GM23338 (cell line): ENCODE measurements around the gene WAPL. TPM values are rescaled to one million over a fixed set of nuclear protein-coding genes. Genes with fewer than 3 reads are reported as not detected.

Experiments
- ATAC-seq: fragments of 200-7000 bp; cut with Tn5 transposase; 3 replicates; pipeline ENCODE4 v1.9.1; 2020
- DNase-seq: peaks from one replicate; pipeline ENCODE4 v3.0.0-alpha.2; 2015; ENCODE audit warnings: low spot score
- H2AFZ ChIP-seq: fragments of 200-600 bp; sonication (generic); 2 replicates; pipeline ENCODE4 v1.8.0; 2016; ENCODE audit warnings: antibody characterized with exemption, mild to moderate bottlenecking, moderate library complexity
- H3F3A ChIP-seq: fragments of 200-600 bp; sonication (generic); replicated peaks from 2 replicates; pipeline ENCODE4 v1.8.0; 2017; ENCODE audit warnings: antibody characterized with exemption, mixed run types, low read depth
- H3K27ac ChIP-seq: fragments of 200-600 bp; sonication (generic); 2 replicates; pipeline ENCODE4 v1.6.1; 2016; ENCODE audit warnings: low read depth
- H3K27me3 ChIP-seq: fragments of 200-600 bp; sonication (generic); 2 replicates; pipeline ENCODE4 v1.8.0; 2016; ENCODE audit warnings: mild to moderate bottlenecking, mixed run types, moderate library complexity; ENCODE audit not compliant: insufficient read depth
- H3K36me3 ChIP-seq: fragments of 200-600 bp; sonication (generic); 2 replicates; pipeline ENCODE4 v1.8.0; 2016; ENCODE audit warnings: mild to moderate bottlenecking; ENCODE audit not compliant: insufficient read depth
- H3K4me1 ChIP-seq: fragments of 200-600 bp; sonication (generic); 2 replicates; pipeline ENCODE4 v1.8.0; 2016; ENCODE audit warnings: mild to moderate bottlenecking, moderate library complexity; ENCODE audit not compliant: insufficient read depth
- H3K4me2 ChIP-seq: fragments of 200-600 bp; sonication (generic); 2 replicates; pipeline ENCODE4 v1.7.1; 2017; ENCODE audit warnings: mixed run types
- H3K4me3 ChIP-seq: fragments of 200-600 bp; sonication (generic); 2 replicates; pipeline ENCODE4 v1.6.1; 2016; ENCODE audit warnings: mixed run types
- H3K79me2 ChIP-seq: fragments of 200-600 bp; sonication (generic); replicated peaks from 2 replicates; pipeline ENCODE4 v1.8.0; 2017; ENCODE audit warnings: mild to moderate bottlenecking; ENCODE audit not compliant: insufficient read depth
- H3K9me2 ChIP-seq: fragments of 200-600 bp; sonication (generic); 2 replicates; pipeline ENCODE4 v1.8.0; 2017; ENCODE audit not compliant: insufficient read depth
- H4K20me1 ChIP-seq: fragments of 200-600 bp; sonication (generic); replicated peaks from 2 replicates; pipeline ENCODE4 v1.8.0; 2017; ENCODE audit warnings: mild to moderate bottlenecking; ENCODE audit not compliant: insufficient read depth
- H3K27ac Mint-ChIP-seq: 2 replicates; pipeline ENCODE4 v1.8.0; 2020; ENCODE audit warnings: inconsistent platforms, mild to moderate bottlenecking, moderate library complexity, mixed read lengths
- H3K27me3 Mint-ChIP-seq: 3 replicates; pipeline ENCODE4 v1.8.0; 2022; ENCODE audit warnings: low read depth, mild to moderate bottlenecking, moderate library complexity, mixed read lengths, inconsistent platforms; ENCODE audit not compliant: insufficient read depth, poor library complexity
- H3K36me3 Mint-ChIP-seq: 3 replicates; pipeline ENCODE4 v1.8.0; 2021; ENCODE audit warnings: low read depth, mild to moderate bottlenecking, inconsistent platforms, moderate library complexity, mixed read lengths
- H3K4me1 Mint-ChIP-seq: 3 replicates; pipeline ENCODE4 v1.8.0; 2020; ENCODE audit warnings: mild to moderate bottlenecking, inconsistent platforms, mixed read lengths
- H3K4me3 Mint-ChIP-seq: 3 replicates; pipeline ENCODE4 v1.8.0; 2021; ENCODE audit warnings: moderate library complexity, mild to moderate bottlenecking, inconsistent platforms, mixed read lengths
- H3K9me3 Mint-ChIP-seq: 3 replicates; pipeline ENCODE4 v1.8.0; 2020; ENCODE audit warnings: moderate library complexity, mild to moderate bottlenecking, inconsistent platforms, mixed read lengths
- CREB1 ChIP-seq: fragments of 250-450 bp; sonication (Bioruptor Pico); IDR thresholded peaks from 2 replicates; pipeline ENCODE4 v1.5.0; 2020; ENCODE audit warnings: low read depth, mild to moderate bottlenecking, moderate library complexity
- CTCF ChIP-seq, 2 experiments: fragments of 200-600 bp in 1 of 2; sonication (generic) in 1 of 2; conservative IDR thresholded peaks; 2 replicates each; pipeline versions ENCODE4 v1.5.1 to v1.6.1; 2016 to 2017; ENCODE audit warnings: antibody characterized with exemption in 2 of 2, low read depth in 2 of 2, mild to moderate bottlenecking in 2 of 2, moderate library complexity in 1 of 2
- ETS1 ChIP-seq: IDR thresholded peaks from 2 replicates; pipeline ENCODE4 v1.6.1; 2016; ENCODE audit warnings: antibody characterized with exemption
- EZH2 ChIP-seq: fragments of 200-600 bp; sonication (generic); IDR thresholded peaks from one replicate; pipeline ENCODE4 v1.8.0; 2017; ENCODE audit warnings: antibody characterized with exemption, mild to moderate bottlenecking, low read depth; ENCODE audit not compliant: unreplicated experiment
- EZH2phosphoT487 ChIP-seq: fragments of 200-600 bp; sonication (generic); IDR thresholded peaks from one replicate; pipeline ENCODE4 v1.8.1; 2018; ENCODE audit warnings: antibody characterized with exemption; ENCODE audit not compliant: unreplicated experiment
- JUNB ChIP-seq: IDR thresholded peaks from one replicate; pipeline ENCODE4 v1.6.1; 2016; ENCODE audit warnings: antibody characterized with exemption; ENCODE audit not compliant: unreplicated experiment
- NANOG ChIP-seq: IDR thresholded peaks from 2 replicates; pipeline ENCODE4 v1.6.1; 2016; ENCODE audit warnings: antibody characterized with exemption, borderline replicate concordance
- POLR2AphosphoS5 ChIP-seq: IDR thresholded peaks from 2 replicates; pipeline ENCODE4 v1.6.1; 2016; ENCODE audit warnings: antibody characterized with exemption, low read depth
- REST ChIP-seq: IDR thresholded peaks from one replicate; pipeline ENCODE4 v1.6.1; 2018; ENCODE audit warnings: antibody characterized with exemption; ENCODE audit not compliant: unreplicated experiment
- STAT1 ChIP-seq: IDR thresholded peaks from one replicate; pipeline ENCODE4 v1.6.1; 2016; ENCODE audit warnings: antibody characterized with exemption; ENCODE audit not compliant: unreplicated experiment
- ZNF114 ChIP-seq: fragments of 250-450 bp; sonication (Bioruptor Pico); IDR thresholded peaks from 2 replicates; pipeline ENCODE4 v1.5.0; 2020; ENCODE audit warnings: mild to moderate bottlenecking, moderate library complexity
- ZNF331 ChIP-seq: fragments of 250-450 bp; sonication (Bioruptor Pico); IDR thresholded peaks from 2 replicates; pipeline ENCODE4 v1.5.0; 2020; ENCODE audit warnings: low read depth, mild to moderate bottlenecking, moderate library complexity
- ZNF462 ChIP-seq: fragments of 250-450 bp; sonication (Bioruptor Pico); IDR thresholded peaks from 2 replicates; pipeline ENCODE4 v1.5.0; 2020; ENCODE audit warnings: mild to moderate bottlenecking, moderate library complexity
- polyA plus RNA-seq: library from polyadenylated mRNA; unstranded; fragments of >200 nt; fragmentation: Nextera tagmentation; extraction: Ambion mirVana; gene quantifications from 2 replicates; pipeline ENCODE4 v1.2.1, GENCODE V29; 2016
- total RNA-seq: library from RNA; depleted of rRNA; stranded (reverse); fragments of >200 nt; shearing (Covaris generic); gene quantifications from 2 replicates; pipeline ENCODE4 v1.2.3, GENCODE V29; 2014

WAPL gene
- total and polyA plus RNA-seq, 2 experiments from 2014 or later = 25.2 to 60.8 TPM

- TF ChIP-seq ZNF462 (no peak), POLR2AphosphoS5 (no peak)
These were observed 102.5 kb downstream of the WAPL start (continued) for GRCh38 chr10:86419101-86419500.

- no peak overlapping the region for H3K27ac Mint-ChIP-seq
- no peak overlapping the region for H3K27ac ChIP-seq
- no peaks in the 10 kb centered on the region for H3K36me3 Mint-ChIP-seq
- no peak overlapping the region for H3K4me2 ChIP-seq
- no peaks in the 10 kb centered on the region for H3K9me3 Mint-ChIP-seq
- ATAC-seq (no peak), DNase-seq (no peak)
- H3K4me3 Mint-ChIP-seq = no peak overlapping the region
- no peaks in the 10 kb centered on the region for H3K36me3 ChIP-seq
- H4K20me1 ChIP-seq = no peaks in the 10 kb centered on the region
- peaks cover 10% of the 10 kb centered on the region for H3K4me1 ChIP-seq
- H3F3A ChIP-seq = no peaks in the 10 kb centered on the region
- no peak overlapping the region for H3K4me3 ChIP-seq
- H3K27me3 Mint-ChIP-seq = no peaks in the 10 kb centered on the region
- no peaks in the 10 kb centered on the region for H3K79me2 ChIP-seq
- H3K4me1 Mint-ChIP-seq = peaks cover 7% of the 10 kb centered on the region; the same call in 1 of the 3 replicates
- peak overlapping the region; percentile 69; the same call in 1 of the 2 replicates for H2AFZ ChIP-seq
- H3K9me2 ChIP-seq = no peaks in the 10 kb centered on the region
- no peaks in the 10 kb centered on the region for H3K27me3 ChIP-seq
- TF ChIP-seq POLR2AphosphoS5 (no peak), ZNF331 (CRISPR knock-in tag) (no peak), CREB1 (CRISPR knock-in tag) (no peak), JUNB (no peak), EZH2 (no peak), ZNF114 (no peak), EZH2phosphoT487 (no peak), CTCF (conservative IDR thresholded peaks at IDR 0.05; ENCODE audit: low read depth in 2 of 2) (no peak), ETS1 (no peak), REST (no peak), NANOG (no peak), STAT1 (no peak)
These were observed 106.0 kb downstream of the WAPL start for GRCh38 chr10:86415583-86415982.
